ENCODE data around the gene TBX2.
A peak's percentile ranks its signal among the peaks of the same experiment; 100 is the strongest.

Gene TBX2

DNA sequence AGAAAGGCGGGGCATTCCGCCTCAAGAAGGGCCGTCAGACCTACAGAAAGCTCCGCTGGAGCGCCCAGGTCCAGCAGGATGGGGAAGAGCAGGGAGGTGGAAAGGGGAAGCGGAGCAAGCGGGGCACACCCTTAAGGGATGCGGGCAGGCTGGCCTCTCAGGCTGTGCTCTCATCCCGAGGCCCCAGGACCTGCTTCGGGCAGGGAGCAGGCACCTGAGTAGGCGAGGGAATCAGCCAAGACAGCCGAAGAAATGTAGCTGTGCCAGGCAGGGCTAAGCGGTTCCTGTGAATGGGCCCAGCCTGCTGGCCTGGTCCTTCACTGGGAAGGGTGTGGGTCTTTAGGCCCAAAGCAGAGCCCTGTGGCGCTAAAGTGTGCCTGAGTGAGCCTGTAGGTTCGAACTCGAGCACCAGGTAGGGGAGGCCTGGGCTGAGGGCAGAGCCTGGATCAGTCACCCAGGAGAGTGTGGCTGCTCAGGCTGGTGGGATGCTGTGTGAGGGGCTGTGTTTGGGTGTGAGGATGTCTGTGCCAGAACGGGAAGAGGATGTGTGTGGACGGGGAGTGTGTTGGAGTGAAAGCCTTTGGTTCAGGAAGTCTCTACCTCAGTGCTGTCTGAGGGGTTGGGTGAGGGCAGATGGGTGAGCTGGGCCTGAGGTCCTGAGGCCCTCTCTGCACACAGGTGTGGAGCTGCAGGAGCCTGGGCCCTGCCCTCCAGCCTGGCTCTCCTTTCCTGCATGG is 55.8 kb downstream of the TBX2 start:
- peak; percentile 22 to 32 for DNase-seq

DNA sequence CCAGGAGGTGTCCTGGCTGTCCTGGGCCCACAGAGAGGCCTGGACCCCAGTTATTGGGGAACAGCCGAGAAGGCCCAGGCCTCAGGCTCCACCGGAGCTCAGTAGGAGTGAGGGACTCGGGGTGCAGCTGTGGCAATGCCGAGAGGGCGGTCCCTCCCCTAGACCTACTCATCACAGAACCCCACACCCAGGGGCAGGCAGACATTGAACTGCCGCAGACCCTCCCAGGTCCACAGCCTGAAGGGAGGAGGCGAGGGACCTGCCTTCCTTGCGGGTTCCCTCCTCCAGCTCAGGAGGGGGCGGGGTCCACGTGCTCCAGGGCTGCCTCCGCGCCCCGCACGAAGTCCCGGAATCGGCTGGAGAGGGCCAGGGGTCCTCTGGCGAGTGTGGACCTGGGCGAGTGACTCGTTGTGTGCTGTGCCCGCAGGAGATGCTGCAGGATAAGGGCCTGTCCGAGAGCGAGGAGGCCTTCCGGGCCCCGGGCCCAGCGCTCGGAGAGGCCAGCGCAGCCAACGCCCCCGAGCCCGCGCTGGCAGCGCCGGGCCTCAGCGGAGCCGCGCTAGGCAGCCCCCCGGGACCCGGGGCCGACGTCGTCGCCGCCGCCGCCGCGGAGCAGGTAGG is 56.5 kb downstream of the TBX2 start:
- peak; percentile 20 for DNase-seq

DNA sequence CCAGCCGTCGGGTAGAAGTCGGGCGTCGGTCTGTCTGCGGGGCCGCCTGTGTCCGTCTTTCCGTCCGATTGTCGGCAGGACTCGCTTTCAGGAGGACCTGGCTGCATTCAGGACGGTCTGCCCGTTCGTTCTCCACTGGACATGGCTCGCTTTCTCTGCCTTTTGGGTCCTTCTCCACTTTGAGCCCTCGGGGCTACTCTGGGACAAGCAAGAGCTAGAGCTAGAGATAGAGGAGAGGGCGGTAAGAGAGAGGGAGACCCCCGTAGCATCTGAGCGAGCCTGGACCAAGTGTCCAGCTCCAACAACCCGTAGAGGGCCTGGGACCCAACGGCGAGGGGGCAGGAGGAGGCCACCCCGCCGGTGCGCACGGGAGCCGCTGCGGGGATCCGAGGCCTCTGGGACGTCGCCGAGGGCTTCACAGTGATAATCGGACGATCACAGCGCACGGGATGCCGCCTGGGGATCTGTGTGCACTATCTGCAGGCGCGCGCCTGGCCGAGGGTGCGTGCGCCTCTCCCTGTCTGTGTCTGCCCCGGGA is 57.1 kb downstream of the TBX2 start:
- DNase-seq, result peak in 1 of 2 experiments; percentile 40

DNA sequence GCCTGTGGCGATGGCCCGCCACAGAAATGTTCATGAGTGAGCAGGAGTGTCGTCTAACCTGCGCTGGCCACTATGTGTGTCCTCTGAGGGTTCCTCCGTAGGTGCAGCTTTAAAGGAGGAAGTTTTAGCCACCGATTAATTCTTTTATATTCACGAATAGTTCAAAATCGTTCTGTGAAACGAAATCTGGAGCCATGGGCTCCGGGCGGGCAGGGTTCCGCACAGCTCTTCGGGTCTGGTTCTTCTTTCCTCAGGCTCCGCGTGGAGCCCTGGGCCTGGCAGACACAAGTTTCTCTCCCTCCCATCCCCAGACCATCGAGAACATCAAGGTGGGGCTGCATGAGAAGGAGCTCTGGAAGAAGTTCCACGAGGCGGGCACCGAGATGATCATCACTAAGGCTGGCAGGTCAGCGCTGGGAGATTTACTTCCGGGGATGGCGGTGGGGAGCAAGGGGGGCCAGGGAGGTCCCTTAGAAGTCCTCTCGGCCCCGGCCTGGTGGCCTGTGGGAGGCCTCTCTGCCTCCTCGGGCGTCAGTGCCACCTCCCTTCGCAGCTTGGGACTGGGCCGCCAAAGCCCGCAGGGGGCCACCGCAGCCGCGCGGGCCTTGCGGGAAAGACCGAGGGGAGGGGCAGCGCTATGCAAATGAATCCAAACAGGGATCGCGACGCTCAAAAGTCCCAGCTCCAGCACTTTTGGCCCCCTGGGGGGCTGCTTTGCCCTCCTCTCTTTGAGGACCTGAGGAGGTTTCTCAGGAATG is 57.8 kb downstream of the TBX2 start:
- peak; percentile 20 to 28 for DNase-seq

DNA sequence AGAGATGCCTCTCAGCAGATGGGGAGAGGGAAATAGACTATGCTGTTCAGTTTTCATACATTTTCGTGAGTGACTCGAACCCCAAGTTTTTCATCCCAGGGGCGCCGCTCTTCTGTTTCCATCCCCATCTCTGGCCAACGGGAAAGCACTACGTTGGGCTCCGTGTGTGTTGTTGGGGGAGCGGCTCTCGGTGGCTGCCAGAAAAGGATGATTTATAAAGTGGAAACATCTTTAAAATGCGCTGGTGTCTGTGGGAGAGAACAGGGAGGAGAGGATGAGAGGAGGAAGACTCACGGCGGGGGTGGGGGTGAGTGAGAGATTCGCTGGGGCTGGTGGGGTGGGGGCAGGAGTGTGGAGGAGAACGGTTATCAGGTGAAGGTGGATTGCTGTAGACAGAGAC is 58.4 kb downstream of the TBX2 start:
- DNase-seq, result peak in 1 of 2 experiments; percentile 14

DNA sequence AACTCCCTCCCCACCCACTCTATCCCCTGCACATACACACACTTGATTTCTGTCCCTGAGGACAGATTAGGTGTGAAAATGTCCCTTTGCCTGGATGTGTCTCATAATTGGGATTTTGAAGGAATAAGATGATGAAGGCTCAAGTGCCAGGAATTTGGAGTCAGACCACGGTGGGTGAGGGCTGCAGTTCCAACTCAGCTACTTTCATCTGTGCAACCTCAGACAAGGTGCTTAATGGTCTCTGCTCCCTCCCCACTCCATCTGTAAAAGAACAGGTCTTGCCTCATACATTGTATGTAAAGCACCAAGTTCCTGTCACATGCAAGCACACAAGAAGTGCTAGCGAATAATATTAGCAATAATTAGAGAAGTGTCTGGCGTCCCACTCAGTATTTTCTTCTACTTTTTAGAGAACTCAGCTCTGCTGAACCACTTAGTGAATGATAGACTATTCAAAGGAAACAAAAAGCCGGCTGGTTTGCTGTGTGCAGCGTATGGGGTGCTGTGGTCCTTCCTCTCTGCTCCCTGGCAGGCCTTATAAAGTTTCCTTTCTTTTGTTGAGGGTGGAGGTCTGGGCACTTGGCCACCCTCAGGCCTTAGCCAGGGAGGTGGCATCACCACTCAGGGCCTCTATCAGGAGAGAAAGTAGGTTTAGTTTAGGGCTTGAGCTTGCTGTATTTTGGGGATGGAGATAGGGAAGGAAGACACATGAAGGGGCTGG is 58.9 kb downstream of the TBX2 start:
- peak; percentile 11 to 14 for DNase-seq

Measured in activated T-cell treated with anti-CD3 and anti-CD28 coated beads, Interleukin-2, amount 50 U/mL, for 48 hours (primary cell).